Mesenchymal stem cell (in vitro differentiated cells and primary cell): ENCODE data around the gene SYNGR3.

Source experiments
- DNase-seq: peaks from one replicate; pipeline ENCODE4 v3.0.0-alpha.2; 2013
- H2AFZ ChIP-seq: one replicate; pipeline ENCODE4 v1.6.1; 2013; ENCODE audit warnings: low read depth, mild to moderate bottlenecking, control low read depth, inconsistent platforms, low read length, moderate library complexity
- H2AK5ac ChIP-seq: 2 replicates; pipeline ENCODE4 v1.6.1; 2013; ENCODE audit warnings: low read length, moderate library complexity, mild to moderate bottlenecking, inconsistent platforms; ENCODE audit not compliant: severe bottlenecking
- H2BK120ac ChIP-seq: one replicate; pipeline ENCODE4 v1.6.1; 2013; ENCODE audit warnings: low read depth, mild to moderate bottlenecking, inconsistent platforms, low read length, moderate library complexity
- H2BK12ac ChIP-seq, 2 experiments: one replicate each; pipeline ENCODE4 v1.6.1; 2013; ENCODE audit warnings: inconsistent platforms in 2 of 2, low read length in 2 of 2, mild to moderate bottlenecking in 2 of 2, moderate library complexity in 2 of 2, control low read depth in 1 of 2
- H2BK15ac ChIP-seq: one replicate; pipeline ENCODE4 v1.6.1; 2013; ENCODE audit warnings: mild to moderate bottlenecking, low read depth, inconsistent platforms; ENCODE audit not compliant: poor library complexity, severe bottlenecking
- H2BK5ac ChIP-seq: 2 replicates; pipeline ENCODE4 v1.6.1; 2013; ENCODE audit warnings: low read depth, mild to moderate bottlenecking, low read length, control low read depth, inconsistent platforms; ENCODE audit not compliant: poor library complexity, severe bottlenecking
- H3K14ac ChIP-seq, 2 experiments: one replicate each; pipeline ENCODE4 v1.6.1; 2013; ENCODE audit warnings: inconsistent platforms in 2 of 2, low read length in 2 of 2, control low read depth in 1 of 2, mild to moderate bottlenecking in 1 of 2, moderate library complexity in 1 of 2
- H3K18ac ChIP-seq, 2 experiments: one replicate each; pipeline ENCODE4 v1.6.1; 2013; ENCODE audit warnings: inconsistent platforms in 2 of 2, low read length in 2 of 2, control low read depth in 1 of 2, low read depth in 1 of 2, mild to moderate bottlenecking in 1 of 2
- H3K23ac ChIP-seq, 2 experiments: one replicate each; pipeline ENCODE4 v1.6.1; 2013; ENCODE audit warnings: inconsistent platforms in 2 of 2, low read length in 2 of 2, mild to moderate bottlenecking in 2 of 2, moderate library complexity in 2 of 2, control low read depth in 1 of 2
- H3K27ac ChIP-seq: 2 replicates; pipeline ENCODE4 v1.5.1; 2013; ENCODE audit warnings: mild to moderate bottlenecking, moderate library complexity, low read length, control low read depth, inconsistent platforms; ENCODE audit not compliant: poor library complexity, severe bottlenecking
- H3K27me3 ChIP-seq, 2 experiments: 2 replicates each; pipeline versions ENCODE4 v1.6.1 to v1.7.0; 2013; ENCODE audit warnings: low read length in 2 of 2, mild to moderate bottlenecking in 2 of 2, moderate library complexity in 2 of 2, control low read depth in 1 of 2, inconsistent platforms in 1 of 2; ENCODE audit not compliant: control insufficient read depth in 1 of 2, insufficient read depth in 1 of 2
- H3K36me3 ChIP-seq, 2 experiments: 2 replicates each; pipeline versions ENCODE4 v1.6.1 to v1.7.0; 2013; ENCODE audit warnings: low read length in 2 of 2, control low read depth in 1 of 2, inconsistent platforms in 1 of 2, low read depth in 1 of 2, mild to moderate bottlenecking in 1 of 2; ENCODE audit not compliant: insufficient read depth in 2 of 2, control insufficient read depth in 1 of 2
- H3K4ac ChIP-seq, 2 experiments: one replicate each; pipeline ENCODE4 v1.6.1; 2013; ENCODE audit warnings: inconsistent platforms in 2 of 2, low read length in 2 of 2, mild to moderate bottlenecking in 2 of 2, moderate library complexity in 2 of 2, control low read depth in 1 of 2, low read depth in 1 of 2
- H3K4me1 ChIP-seq: 2 replicates; pipeline ENCODE4 v1.6.1; 2013; ENCODE audit warnings: low read depth, low read length, control low read depth; ENCODE audit not compliant: control insufficient read depth, insufficient read depth
- H3K4me2 ChIP-seq: 2 replicates; pipeline ENCODE4 v1.6.1; 2013; ENCODE audit warnings: low read length, mild to moderate bottlenecking, inconsistent platforms; ENCODE audit not compliant: poor library complexity, severe bottlenecking
- H3K4me3 ChIP-seq, 2 experiments: 2 replicates each; pipeline versions ENCODE4 v1.5.1 to v1.7.0; 2013; ENCODE audit warnings: low read length in 2 of 2, mild to moderate bottlenecking in 2 of 2, control low read depth in 1 of 2, low read depth in 1 of 2; ENCODE audit not compliant: insufficient read depth in 1 of 2
- H3K79me1 ChIP-seq: replicated peaks from 2 replicates; pipeline ENCODE4 v1.6.1; 2013; ENCODE audit warnings: mild to moderate bottlenecking, control low read depth, low read length, inconsistent platforms; ENCODE audit not compliant: poor library complexity, severe bottlenecking
- H3K9ac ChIP-seq: 2 replicates; pipeline ENCODE4 v1.7.0; 2013; ENCODE audit warnings: mild to moderate bottlenecking, low read length, moderate library complexity
- H3K9me3 ChIP-seq: 2 replicates; pipeline ENCODE4 v1.7.0; 2013; ENCODE audit warnings: mild to moderate bottlenecking, low read length; ENCODE audit not compliant: control insufficient read depth
- H4K8ac ChIP-seq: one replicate; pipeline ENCODE4 v1.6.1; 2013; ENCODE audit warnings: inconsistent platforms, mild to moderate bottlenecking, low read length, moderate library complexity
- H4K91ac ChIP-seq: one replicate; pipeline ENCODE4 v1.6.1; 2013; ENCODE audit warnings: mild to moderate bottlenecking, low read length, inconsistent platforms
- WGBS: methylation state at CpG from one replicate; pipeline ENCODE4 v1.1.7; 2013; ENCODE audit warnings: mixed read lengths; 5-methylcytosine and 5-hydroxymethylcytosine counted together

The SYNGR3 gene

DNA sequence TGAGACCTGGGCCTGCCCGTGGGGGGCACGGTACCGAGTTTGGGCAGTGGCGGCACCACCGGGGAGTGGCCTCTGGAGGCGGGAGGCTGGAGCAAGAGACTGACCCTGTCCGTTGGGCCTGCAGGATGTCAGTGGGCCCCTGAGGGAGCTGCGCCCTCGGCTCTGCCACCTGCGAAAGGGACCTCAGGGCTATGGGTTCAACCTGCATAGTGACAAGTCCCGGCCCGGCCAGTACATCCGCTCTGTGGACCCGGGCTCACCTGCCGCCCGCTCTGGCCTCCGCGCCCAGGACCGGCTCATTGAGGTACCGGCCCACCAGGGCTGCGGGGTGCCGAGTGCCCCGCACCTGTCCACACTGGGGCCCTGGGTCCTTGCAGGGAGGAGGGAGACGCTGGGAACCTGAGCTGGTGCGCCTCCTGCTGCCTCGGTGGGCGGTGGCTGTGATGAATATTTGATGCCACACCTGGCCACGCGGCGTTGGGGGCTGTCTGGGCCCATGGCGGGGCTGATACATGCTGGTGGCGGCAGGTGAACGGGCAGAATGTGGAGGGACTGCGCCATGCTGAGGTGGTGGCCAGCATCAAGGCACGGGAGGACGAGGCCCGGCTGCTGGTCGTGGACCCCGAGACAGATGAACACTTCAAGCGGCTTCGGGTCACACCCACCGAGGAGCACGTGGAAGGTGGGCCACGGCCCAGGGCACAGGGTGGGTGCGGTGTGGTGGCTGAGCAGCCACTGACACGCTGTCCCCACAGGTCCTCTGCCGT lies 46.6 kb downstream of the SYNGR3 start:
- H3K23ac ChIP-seq, result peak overlapping the region in 1 of 2 experiments; percentile 85
- peaks cover 90% of the 10 kb centered on the region for H3K4me1 ChIP-seq
- peak overlapping the region; percentile 99 for H2BK120ac ChIP-seq
- no peaks in the 10 kb centered on the region for H3K9me3 ChIP-seq
- WGBS, result 92% methylated on average over 47 of the region's 47 CpGs
- peaks cover 10% of the 10 kb centered on the region for H3K79me1 ChIP-seq
- no peak overlapping the region for H3K4me2 ChIP-seq
- peak overlapping the region; percentile 75 to 96 for H3K18ac ChIP-seq
- H2BK5ac ChIP-seq, result peak overlapping the region; percentile 97
- H2AK5ac ChIP-seq, result peak overlapping the region; percentile 37
- H2BK15ac ChIP-seq, result peak overlapping the region; percentile 97
- peak overlapping the region; percentile 77 for H3K9ac ChIP-seq
- no peak for DNase-seq
- H2BK12ac ChIP-seq, result peak overlapping the region; percentile 75 to 99
- peak overlapping the region; percentile 94 for H4K8ac ChIP-seq
- H3K14ac ChIP-seq, result peak overlapping the region in 1 of 2 experiments; percentile 5
- H3K4me3 ChIP-seq, result peak overlapping the region; percentile 7 to 49
- no peak overlapping the region for H2AFZ ChIP-seq
- H3K27ac ChIP-seq, result peak overlapping the region; percentile 97
- no peaks in the 10 kb centered on the region for H3K27me3 ChIP-seq
- H3K36me3 ChIP-seq, result peaks cover 0 to 54% of the 10 kb centered on the region in 2 experiments
- H3K4ac ChIP-seq, result peak overlapping the region; percentile 84 to 95
- peak overlapping the region; percentile 99 for H4K91ac ChIP-seq

GRCh38 chr16:2037115-2037514 lies 47.3 kb downstream of the SYNGR3 start:
- Histone ChIP-seq H3K4me1 (peaks cover 94% of the 10 kb centered on the region), H3K27me3 (no peaks in the 10 kb centered on the region), H3K18ac (peak overlapping the region in 1 of 2 experiments; percentile 38), H2AFZ (no peak overlapping the region), H3K14ac (peak overlapping the region in 1 of 2 experiments; percentile 5), H3K27ac (no peak overlapping the region), H2BK5ac (no peak overlapping the region), H4K8ac (no peak overlapping the region), H2BK12ac (peak overlapping the region; percentile 34 to 86), H3K23ac (no peak overlapping the region), H3K9ac (no peak overlapping the region), H3K4me3 (no peak overlapping the region), H3K4me2 (no peak overlapping the region), H2BK120ac (no peak overlapping the region), H4K91ac (no peak overlapping the region), H3K9me3 (no peaks in the 10 kb centered on the region), H2BK15ac (peak overlapping the region; percentile 53), H3K79me1 (peaks cover 10% of the 10 kb centered on the region), H3K4ac (peak overlapping the region in 1 of 2 experiments; percentile 58), H3K36me3 (peaks cover 0 to 53% of the 10 kb centered on the region in 2 experiments), H2AK5ac (peak overlapping the region; percentile 4)
- DNase-seq, result no peak
- 93% methylated on average over 15 of the region's 15 CpGs for whole genome bisulfite sequencing

- H2AK5ac ChIP-seq, result peak overlapping the region; percentile 4
- peaks cover 91% of the 10 kb centered on the region for H3K4me1 ChIP-seq
- peak overlapping the region; percentile 87 for H2BK120ac ChIP-seq
- H3K9me3 ChIP-seq, result no peaks in the 10 kb centered on the region
- no peak overlapping the region for H2BK15ac ChIP-seq
- WGBS, result 82% methylated on average over 23 of the region's 29 CpGs
- H3K36me3 ChIP-seq, result peaks cover 0 to 47% of the 10 kb centered on the region in 2 experiments
- peak overlapping the region in 1 of 2 experiments; percentile 62 for H3K14ac ChIP-seq
- H3K27me3 ChIP-seq, result no peaks in the 10 kb centered on the region
- peak overlapping the region; percentile 83 for H4K91ac ChIP-seq
- H3K4me3 ChIP-seq, result no peak overlapping the region
- H2BK5ac ChIP-seq, result no peak overlapping the region
- peak overlapping the region; percentile 58 to 64 for H3K18ac ChIP-seq
- peak overlapping the region; percentile 34 to 86 for H2BK12ac ChIP-seq
- H3K4me2 ChIP-seq, result no peak overlapping the region
- peak overlapping the region; percentile 51 to 63 for H3K4ac ChIP-seq
- H4K8ac ChIP-seq, result peak overlapping the region; percentile 78
- H3K23ac ChIP-seq, result no peak overlapping the region
- no peak for DNase-seq
- H3K27ac ChIP-seq, result no peak overlapping the region
- H2AFZ ChIP-seq, result no peak overlapping the region
- H3K79me1 ChIP-seq, result peaks cover 10% of the 10 kb centered on the region
- no peak overlapping the region for H3K9ac ChIP-seq
These were observed 48.0 kb downstream of the SYNGR3 start for GRCh38 chr16:2037647-2038381.
